OCI-LY3 (cell line): ENCODE data around the gene TRPC4AP.
A peak's percentile ranks its signal among the peaks of the same experiment; 100 is the strongest.

Source experiments
- H2AFZ ChIP-seq: fragments of 200-600, 300-600 bp; shearing (Covaris generic); 2 replicates; pipeline ENCODE4 v1.6.0; 2014; ENCODE audit warnings: antibody characterized with exemption, low read depth, low read length
- H3K27ac ChIP-seq: fragments of 200-600, 300-600 bp; sonication (generic); 2 replicates; pipeline ENCODE4 v1.5.1; 2014; ENCODE audit warnings: mild to moderate bottlenecking, low read length, moderate library complexity, mixed read lengths
- H3K27me3 ChIP-seq: fragments of 200-600, 300-600 bp; sonication (generic); 2 replicates; pipeline ENCODE4 v1.6.1; 2014; ENCODE audit warnings: low read depth, low read length, mixed read lengths
- H3K36me3 ChIP-seq: fragments of 200-600, 300-600 bp; sonication (generic); replicated peaks from 2 replicates; pipeline ENCODE3; 2014; ENCODE audit warnings: low read depth, low read length, mixed read lengths
- H3K4me1 ChIP-seq: fragments of 300-600, 200-600 bp; sonication (generic); 2 replicates; pipeline ENCODE4 v1.6.1; 2014; ENCODE audit warnings: low read length, mixed read lengths
- H3K4me2 ChIP-seq: fragments of 200-600, 300-600 bp; sonication (generic); 2 replicates; pipeline ENCODE4 v1.6.1; 2014; ENCODE audit warnings: low read length, mixed read lengths
- H3K4me3 ChIP-seq: fragments of 300-600, 200-600 bp; sonication (generic); 2 replicates; pipeline ENCODE4 v1.5.1; 2014; ENCODE audit warnings: antibody characterized with exemption, mild to moderate bottlenecking, low read length, moderate library complexity
- H3K79me2 ChIP-seq: fragments of 300-600, 200-600 bp; shearing (Covaris generic); 2 replicates; pipeline ENCODE4 v1.6.1; 2014; ENCODE audit warnings: mild to moderate bottlenecking, low read length, mixed read lengths
- H3K9ac ChIP-seq: fragments of 300-600, 200-600 bp; shearing (Covaris generic); 2 replicates; pipeline ENCODE4 v1.6.0; 2014; ENCODE audit warnings: mild to moderate bottlenecking, low read length, moderate library complexity
- H3K9me3 ChIP-seq: fragments of 200-600, 300-600 bp; shearing (Covaris generic); 2 replicates; pipeline ENCODE4 v1.6.1; 2014; ENCODE audit warnings: low read length, mixed read lengths; ENCODE audit not compliant: insufficient read depth
- H4K20me1 ChIP-seq: fragments of 200-600, 300-600 bp; sonication (generic); 2 replicates; pipeline ENCODE4 v1.6.1; 2016; ENCODE audit warnings: low read length, mixed read lengths; ENCODE audit not compliant: insufficient read depth
- CTCF ChIP-seq: fragments of 200-600, 300-600 bp; sonication (generic); IDR thresholded peaks from 2 replicates; pipeline ENCODE4 v1.5.1; 2014; ENCODE audit warnings: antibody characterized with exemption, low read length, low read depth
- EZH2phosphoT487 ChIP-seq: fragments of 200-600 bp; shearing (Covaris generic); IDR thresholded peaks from 2 replicates; pipeline ENCODE4 v1.6.1; 2018; ENCODE audit warnings: antibody characterized with exemption, mixed run types, low read depth

TRPC4AP gene

DNA sequence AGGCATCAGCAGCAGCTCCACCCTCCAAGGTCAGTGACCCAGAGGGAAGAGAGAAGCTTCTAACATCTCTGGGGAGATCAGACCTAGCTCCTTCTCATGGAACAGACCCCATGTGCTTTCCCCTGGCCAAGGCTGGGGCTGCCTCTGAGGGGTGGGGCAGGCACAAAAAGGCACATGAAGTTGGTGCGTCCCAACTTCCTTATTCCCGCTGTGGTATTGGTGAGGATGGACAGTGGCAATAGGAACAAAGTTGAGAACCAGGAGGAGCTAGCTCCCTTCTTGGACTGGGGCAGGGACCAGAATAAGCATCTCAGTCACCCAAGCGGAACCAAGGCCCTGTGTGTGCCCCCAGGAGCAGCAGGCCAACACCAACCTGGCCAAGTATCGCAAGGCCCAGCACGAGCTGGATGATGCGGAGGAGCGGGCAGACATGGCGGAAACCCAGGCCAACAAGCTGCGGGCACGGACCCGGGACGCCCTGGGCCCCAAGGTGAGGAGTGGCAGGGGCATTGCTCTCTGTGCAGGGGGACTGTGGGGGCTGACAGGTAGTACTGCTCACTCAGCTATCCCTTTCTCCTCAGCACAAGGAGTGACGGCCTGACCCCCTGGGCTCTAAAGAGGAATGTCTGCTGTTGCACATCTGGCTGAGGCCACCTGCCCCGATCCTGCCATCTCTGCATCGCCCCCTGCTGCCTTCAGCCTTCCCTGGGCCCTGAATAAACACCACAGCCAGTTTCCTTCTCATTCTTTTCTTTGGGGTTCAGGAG is 90.8 kb downstream of the TRPC4AP start:
- H3K9ac ChIP-seq: no peak overlapping the region
- no peak overlapping the region for H3K27ac ChIP-seq
- no peak overlapping the region for H3K4me3 ChIP-seq
- no peak overlapping the region for H2AFZ ChIP-seq
- no peaks in the 10 kb centered on the region for H3K27me3 ChIP-seq
- H4K20me1 ChIP-seq: no peaks in the 10 kb centered on the region
- no peaks in the 10 kb centered on the region for H3K9me3 ChIP-seq
- TF ChIP-seq CTCF (peak; percentile 34), EZH2phosphoT487 (no peak)
- H3K4me2 ChIP-seq: no peak overlapping the region
- H3K4me1 ChIP-seq: no peaks in the 10 kb centered on the region
- H3K36me3 ChIP-seq: peaks cover 42% of the 10 kb centered on the region
- no peaks in the 10 kb centered on the region for H3K79me2 ChIP-seq

DNA sequence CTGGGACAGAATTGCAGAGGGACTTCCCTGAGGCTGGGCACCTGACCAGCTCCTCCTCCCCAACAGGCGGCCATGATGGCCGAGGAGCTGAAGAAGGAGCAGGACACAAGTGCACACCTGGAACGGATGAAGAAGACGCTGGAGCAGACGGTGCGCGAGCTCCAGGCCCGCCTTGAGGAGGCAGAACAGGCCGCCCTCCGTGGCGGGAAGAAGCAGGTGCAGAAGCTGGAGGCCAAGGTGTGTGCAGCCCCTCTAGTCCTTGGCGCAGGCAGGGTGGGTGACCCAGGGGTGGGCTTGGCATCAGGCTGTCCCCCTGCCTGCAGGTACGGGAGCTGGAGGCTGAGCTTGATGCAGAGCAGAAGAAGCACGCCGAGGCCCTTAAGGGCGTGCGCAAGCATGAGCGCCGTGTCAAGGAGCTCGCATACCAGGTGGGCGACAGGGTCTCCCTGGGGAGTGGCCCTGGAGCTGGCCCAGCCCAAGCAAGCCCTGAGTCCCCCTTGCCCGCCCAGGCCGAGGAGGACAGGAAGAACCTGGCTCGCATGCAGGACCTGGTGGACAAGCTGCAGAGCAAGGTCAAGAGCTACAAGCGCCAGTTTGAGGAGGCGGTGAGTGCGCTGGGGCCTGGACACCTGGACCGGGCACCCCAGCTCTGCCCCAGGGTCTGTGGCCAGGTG is 91.5 kb downstream of the TRPC4AP start:
- H3K9ac ChIP-seq: no peak overlapping the region
- H3K27ac ChIP-seq: no peak overlapping the region
- H3K4me2 ChIP-seq: no peak overlapping the region
- H3K36me3 ChIP-seq: peaks cover 40% of the 10 kb centered on the region
- H3K4me3 ChIP-seq: no peak overlapping the region
- no peaks in the 10 kb centered on the region for H3K27me3 ChIP-seq
- no peaks in the 10 kb centered on the region for H3K9me3 ChIP-seq
- TF ChIP-seq CTCF: no peak
- TF ChIP-seq EZH2phosphoT487: no peak
- H3K4me1 ChIP-seq: no peaks in the 10 kb centered on the region
- no peak overlapping the region for H2AFZ ChIP-seq
- no peaks in the 10 kb centered on the region for H3K79me2 ChIP-seq
- no peaks in the 10 kb centered on the region for H4K20me1 ChIP-seq

DNA sequence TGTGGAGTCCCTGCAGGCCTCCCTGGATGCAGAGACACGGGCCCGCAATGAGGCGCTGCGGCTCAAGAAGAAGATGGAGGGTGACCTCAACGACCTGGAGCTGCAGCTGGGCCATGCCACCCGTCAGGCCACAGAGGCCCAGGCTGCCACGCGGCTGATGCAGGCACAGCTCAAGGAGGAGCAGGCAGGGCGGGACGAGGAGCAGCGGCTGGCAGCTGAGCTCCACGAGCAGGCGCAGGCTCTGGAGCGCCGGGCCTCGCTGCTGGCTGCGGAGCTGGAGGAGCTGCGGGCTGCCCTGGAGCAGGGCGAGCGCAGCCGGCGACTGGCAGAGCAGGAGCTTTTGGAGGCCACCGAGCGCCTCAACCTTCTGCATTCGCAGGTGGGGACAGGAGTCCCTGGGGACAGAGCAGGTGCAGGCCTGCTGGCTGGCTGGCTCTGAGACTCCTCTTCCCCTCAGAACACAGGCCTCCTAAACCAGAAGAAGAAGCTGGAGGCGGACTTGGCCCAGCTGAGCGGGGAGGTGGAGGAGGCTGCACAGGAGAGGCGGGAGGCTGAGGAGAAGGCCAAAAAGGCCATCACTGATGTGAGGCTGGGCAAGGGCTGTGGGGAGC is 92.2 kb downstream of the TRPC4AP start:
- Histone ChIP-seq H3K9me3 (no peaks in the 10 kb centered on the region), H3K4me2 (no peak overlapping the region), H3K27me3 (no peaks in the 10 kb centered on the region), H3K9ac (no peak overlapping the region), H4K20me1 (no peaks in the 10 kb centered on the region), H3K27ac (no peak overlapping the region), H3K36me3 (peaks cover 38% of the 10 kb centered on the region), H2AFZ (no peak overlapping the region), H3K4me3 (no peak overlapping the region), H3K79me2 (no peaks in the 10 kb centered on the region), H3K4me1 (no peaks in the 10 kb centered on the region)
- TF ChIP-seq CTCF: no peak
- no peak for TF ChIP-seq EZH2phosphoT487

- Histone ChIP-seq H3K27me3 (no peaks in the 10 kb centered on the region), H3K36me3 (peaks cover 35% of the 10 kb centered on the region), H3K4me2 (no peak overlapping the region), H3K9me3 (no peaks in the 10 kb centered on the region), H3K27ac (no peak overlapping the region), H3K79me2 (no peaks in the 10 kb centered on the region), H3K4me1 (no peaks in the 10 kb centered on the region), H4K20me1 (no peaks in the 10 kb centered on the region), H3K9ac (no peak overlapping the region), H3K4me3 (no peak overlapping the region), H2AFZ (no peak overlapping the region)
- TF ChIP-seq EZH2phosphoT487 (no peak), CTCF (no peak)
Measured at GRCh38 chr20:34999782-35000181, 92.8 kb downstream of the TRPC4AP start.
